H1 (cell line): ENCODE measurements around the gene ARNT2. TPM values are rescaled to one million over a fixed set of nuclear protein-coding genes. Genes with fewer than 3 reads are reported as not detected.

ENCODE experiments used
- CTCF ChIA-PET: fragments of 300-600 bp; sonication (Branson Sonifier 250); formaldehyde crosslinking; loops from one replicate; lab custom pipeline; 2021; ENCODE audit not compliant: partially characterized antibody; lab: Charles Lee
- POLR2A ChIA-PET: fragments of 300-600 bp; sonication (Branson Sonifier 250); formaldehyde crosslinking; loops from one replicate; lab custom pipeline; 2021; ENCODE audit warnings: inconsistent platforms; ENCODE audit not compliant: partially characterized antibody; lab: Charles Lee
- DNase-seq, 2 experiments: peaks; one replicate each; pipeline versions ENCODE4 v3.0.0 to v3.0.0-alpha.2; 2010 to 2022; ENCODE audit warnings: low spot score in 2 of 2, low read depth in 1 of 2, mixed read lengths in 1 of 2
- FAIRE-seq: peaks from 2 replicates; lab custom pipeline; 2011; peaks lifted over from hg19 to GRCh38; lab: Jason Lieb, UNC
- H2AFZ ChIP-seq: 2 replicates; pipeline ENCODE4 v1.8.1; 2012; ENCODE audit warnings: low read length, inconsistent platforms
- H2AK5ac ChIP-seq: 2 replicates; pipeline ENCODE4 v1.6.1; 2013; ENCODE audit warnings: low read depth, low read length
- H2BK120ac ChIP-seq: replicated peaks from 2 replicates; pipeline ENCODE3; 2013; ENCODE audit warnings: low read depth, low read length, inconsistent platforms
- H2BK12ac ChIP-seq: 2 replicates; pipeline ENCODE4 v1.6.1; 2013; ENCODE audit warnings: low read depth, low read length
- H2BK15ac ChIP-seq: 2 replicates; pipeline ENCODE4 v1.6.1; 2013; ENCODE audit warnings: low read length
- H2BK20ac ChIP-seq: 2 replicates; pipeline ENCODE4 v1.6.1; 2013; ENCODE audit warnings: low read length
- H2BK5ac ChIP-seq: 2 replicates; pipeline ENCODE4 v1.6.1; 2013; ENCODE audit warnings: low read depth, low read length
- H3K14ac ChIP-seq: 2 replicates; pipeline ENCODE4 v1.6.1; 2013; ENCODE audit warnings: inconsistent platforms; ENCODE audit not compliant: insufficient read length
- H3K18ac ChIP-seq: 2 replicates; pipeline ENCODE4 v1.6.1; 2013; ENCODE audit warnings: low read length; ENCODE audit errors: extremely low read depth
- H3K23ac ChIP-seq: 2 replicates; pipeline ENCODE4 v1.6.1; 2013; ENCODE audit warnings: inconsistent platforms; ENCODE audit not compliant: insufficient read length
- H3K23me2 ChIP-seq: 2 replicates; pipeline ENCODE4 v1.6.1; 2013; ENCODE audit warnings: low read depth, low read length
- H3K27ac ChIP-seq: 2 replicates; pipeline ENCODE4 v1.6.1; 2011; ENCODE audit warnings: low read depth, low read length, inconsistent platforms
- H3K27me3 ChIP-seq, 4 experiments: replicated peaks in 1 of 4; 1 replicate in 1 of 4; 2 replicates in 3 of 4; pipeline versions ENCODE4 v1.6.1 to v1.8.1; 2011 to 2013; ENCODE audit warnings: low read length in 3 of 4, mild to moderate bottlenecking in 3 of 4, inconsistent platforms in 2 of 4, mixed read lengths in 2 of 4, moderate library complexity in 1 of 4; ENCODE audit not compliant: control insufficient read depth in 3 of 4, insufficient read depth in 3 of 4; ENCODE audit errors: extremely low read depth in 1 of 4
- H3K36me3 ChIP-seq, 4 experiments: 2 replicates each; pipeline versions ENCODE4 v1.6.1 to v1.8.1; 2011 to 2013; ENCODE audit warnings: mild to moderate bottlenecking in 4 of 4, low read length in 3 of 4, moderate library complexity in 2 of 4, control low read depth in 1 of 4, inconsistent platforms in 1 of 4; ENCODE audit not compliant: insufficient read depth in 4 of 4, control insufficient read depth in 2 of 4
- H3K4ac ChIP-seq: replicated peaks from 2 replicates; pipeline ENCODE3; 2013; ENCODE audit warnings: low read length, low read depth, mixed read lengths, inconsistent platforms; ENCODE audit not compliant: insufficient read length
- H3K4me1 ChIP-seq, 4 experiments: replicated peaks in 1 of 4; 1 replicate in 1 of 4; 2 replicates in 3 of 4; pipeline versions ENCODE4 v1.6.1 to v1.8.1; 2011 to 2013; ENCODE audit warnings: low read length in 3 of 4, inconsistent platforms in 2 of 4, mixed read lengths in 1 of 4; ENCODE audit not compliant: insufficient read depth in 4 of 4, control insufficient read depth in 3 of 4
- H3K4me2 ChIP-seq, 2 experiments: 2 replicates each; pipeline versions ENCODE4 v1.6.1 to v1.8.1; 2011 to 2013; ENCODE audit warnings: low read depth in 2 of 2, low read length in 2 of 2, control low read depth in 1 of 2, inconsistent platforms in 1 of 2, mild to moderate bottlenecking in 1 of 2; ENCODE audit not compliant: insufficient read depth in 1 of 2
- H3K4me3 ChIP-seq, 4 experiments: fragments of 200-600, 300-600 bp in 1 of 4; sonication (generic), shearing (Covaris generic), sonication (Bioruptor Twin) in 1 of 4; 2 replicates each; pipeline versions ENCODE4 v1.5.1 to v1.8.1; 2011 to 2016; ENCODE audit warnings: low read length in 4 of 4, low read depth in 3 of 4, control low read depth in 2 of 4, inconsistent platforms in 2 of 4, mild to moderate bottlenecking in 2 of 4, mixed read lengths in 1 of 4, moderate library complexity in 1 of 4; ENCODE audit not compliant: insufficient read depth in 2 of 4; ENCODE audit errors: extremely low read depth in 1 of 4
- H3K56ac ChIP-seq: replicated peaks from 2 replicates; pipeline ENCODE3; 2013; ENCODE audit warnings: low read depth, mild to moderate bottlenecking, mixed read lengths, low read length, inconsistent platforms; ENCODE audit not compliant: insufficient read length
- H3K79me1 ChIP-seq: 2 replicates; pipeline ENCODE4 v1.6.1; 2013; ENCODE audit warnings: low read depth, low read length, control low read depth
- H3K79me2 ChIP-seq, 2 experiments: 2 replicates each; pipeline versions ENCODE4 v1.6.1 to v1.8.1; 2012 to 2013; ENCODE audit warnings: low read length in 2 of 2, mild to moderate bottlenecking in 2 of 2, inconsistent platforms in 1 of 2; ENCODE audit not compliant: insufficient read depth in 2 of 2, control insufficient read depth in 1 of 2
- H3K9ac ChIP-seq, 4 experiments: replicated peaks in 1 of 4; 1 replicate in 1 of 4; 2 replicates in 3 of 4; pipeline versions ENCODE4 v1.6.1 to v1.8.1; 2011 to 2013; ENCODE audit warnings: low read depth in 3 of 4, low read length in 3 of 4, control low read depth in 2 of 4, mild to moderate bottlenecking in 2 of 4, moderate library complexity in 2 of 4, inconsistent platforms in 1 of 4; ENCODE audit errors: extremely low read depth in 1 of 4
- H3K9me3 ChIP-seq, 2 experiments: 2 replicates each; pipeline versions ENCODE4 v1.6.1 to v1.8.1; 2012 to 2013; ENCODE audit warnings: mild to moderate bottlenecking in 2 of 2, moderate library complexity in 2 of 2, control low read depth in 1 of 2, inconsistent platforms in 1 of 2, low read depth in 1 of 2, low read length in 1 of 2, mixed read lengths in 1 of 2; ENCODE audit not compliant: insufficient read depth in 2 of 2
- H4K20me1 ChIP-seq, 2 experiments: replicated peaks in 1 of 2; 2 replicates each; pipeline versions ENCODE3 to v1.8.1; 2011 to 2013; ENCODE audit warnings: inconsistent platforms in 2 of 2, low read length in 2 of 2, mild to moderate bottlenecking in 1 of 2; ENCODE audit not compliant: insufficient read depth in 2 of 2, control insufficient read depth in 1 of 2
- H4K5ac ChIP-seq: 2 replicates; pipeline ENCODE4 v1.6.1; 2013; ENCODE audit warnings: low read length, low read depth, mixed read lengths, inconsistent platforms; ENCODE audit not compliant: insufficient read length
- H4K8ac ChIP-seq: 2 replicates; pipeline ENCODE4 v1.8.0; 2013; ENCODE audit warnings: mild to moderate bottlenecking, moderate library complexity, low read length, inconsistent platforms; ENCODE audit not compliant: insufficient read depth; ENCODE audit errors: extremely low read depth
- H4K91ac ChIP-seq: replicated peaks from 2 replicates; pipeline ENCODE3; 2013; ENCODE audit warnings: low read length, mixed read lengths, inconsistent platforms; ENCODE audit not compliant: insufficient read length
- WGBS, 2 experiments: shearing (Covaris generic) in 1 of 2; methylation state at CpG; one replicate each; pipeline versions ENCODE4 v1.1.6 to v1.1.7; 2013 to 2015; ENCODE audit warnings: low lambda C conversion rate in 2 of 2, mixed read lengths in 2 of 2, inconsistent platforms in 1 of 2, low coverage in 1 of 2, missing lambda C conversion rate in 1 of 2; ENCODE audit not compliant: insufficient replicate concordance in 2 of 2, insufficient coverage in 1 of 2, insufficient read length in 1 of 2; ENCODE audit errors: extremely low coverage in 1 of 2, missing lambda C conversion rate in 1 of 2; 5-methylcytosine and 5-hydroxymethylcytosine counted together
- polyA plus RNA-seq, 7 experiments: library from polyadenylated mRNA; depleted of rRNA in 3 of 7; stranded (reverse) in 5 of 7; unstranded in 2 of 7; fragments of >200 nt in 5 of 7; fragments of 200-250 nt in 2 of 7; gene quantifications; 1 replicate in 5 of 7; 2 replicates in 1 of 7; 4 replicates in 1 of 7; pipeline versions ENCODE4 v1.2.1 to v1.2.3, GENCODE V29; 2011 to 2013; ENCODE audit warnings: missing spikeins in 2 of 7, mixed read lengths in 2 of 7
- total RNA-seq: library from RNA; stranded (reverse); fragmentation: NEBNext Ultra II Directional; extraction: Animal tissue kit (Norgen Biotek cat#: 25700); gene quantifications from 2 replicates; pipeline ENCODE4 v1.2.1, GENCODE V29; 2021

Gene ARNT2
- total and polyA plus RNA-seq, 2 of the 8 experiments (the other 6 are each of a cell fraction or from before 2014, with no cell fraction given) = 9.5 to 14.6 TPM

- no peak overlapping the region for H3K56ac ChIP-seq
- no peak overlapping the region for H2AK5ac ChIP-seq
- H3K9me3 ChIP-seq = no peaks in the 10 kb centered on the region
- 0 out of 2 replicates have a peak overlapping the region, but pooled peaks have one; percentile 23 for H2BK12ac ChIP-seq
- no peak overlapping the region for H2BK5ac ChIP-seq
- no peak overlapping the region for H3K23ac ChIP-seq
- H3K9ac ChIP-seq = no peak overlapping the region; a peak in 1 of 7 replicates
- no peak overlapping the region for H3K14ac ChIP-seq
- FAIRE-seq (no peak), DNase-seq (no peak)
- H2BK15ac ChIP-seq = no peak overlapping the region
- no peak overlapping the region for H4K8ac ChIP-seq
- H3K27me3 ChIP-seq = no peaks in the 10 kb centered on the region
- no peak overlapping the region for H2BK20ac ChIP-seq
- H3K36me3 ChIP-seq = no peaks in the 10 kb centered on the region
- no peak overlapping the region for H3K4me2 ChIP-seq
- H2BK120ac ChIP-seq = no peak overlapping the region
- no peaks in the 10 kb centered on the region for H3K23me2 ChIP-seq
- H4K20me1 ChIP-seq = peaks cover 0 to 2% of the 10 kb centered on the region in 2 experiments
- H3K4me3 ChIP-seq = no peak overlapping the region
- H3K79me1 ChIP-seq = no peaks in the 10 kb centered on the region
- no peak overlapping the region for H3K18ac ChIP-seq
- no peak overlapping the region for H2AFZ ChIP-seq
- peaks cover 0 to 13% (median 3%) of the 10 kb centered on the region in 4 experiments; a peak in 4 of 7 replicates for H3K4me1 ChIP-seq
- no peak overlapping the region for H3K27ac ChIP-seq
- CTCF ChIA-PET = interaction anchor here (1.0 to 4.7 kb wide), 8 partner anchors 8 to 216 kb away, joined by 3 to 133 read pairs (median 5); partner anchors contain the start of gene CEMIP
- no peak overlapping the region for H3K4ac ChIP-seq
- POLR2A ChIA-PET = no interaction called here
- H4K5ac ChIP-seq = no peak overlapping the region
- no peaks in the 10 kb centered on the region for H3K79me2 ChIP-seq
- 96% methylated on average over 4 of the region's 4 CpGs; no CpG with 5 or more reads in 1 of the 2 experiments for WGBS, 2 experiments
- H4K91ac ChIP-seq = no peak overlapping the region
Observed at GRCh38 chr15:80569656-80570055, 165.5 kb downstream of the ARNT2 start.
